Coronary artery (tissue), 2 donors: Measurements from ENCODE around the gene LRP3.

Experiments
- DNase-seq: peaks from one replicate; pipeline ENCODE4 v3.0.0-alpha.2; 2017; ENCODE audit warnings: low spot score
- H3K27ac ChIP-seq, 2 donors: fragments of 200-600 bp; sonication (generic); one replicate each; pipeline ENCODE4 v1.5.1; 2016 to 2019
- H3K4me3 ChIP-seq: fragments of 200-600 bp; sonication (generic); 2 replicates; pipeline ENCODE4 v1.5.1; 2016; ENCODE audit warnings: mild to moderate bottlenecking, moderate library complexity
- CTCF ChIP-seq: fragments of 200-600 bp; sonication (generic); IDR thresholded peaks from one replicate; pipeline ENCODE4 v1.5.1; 2019; ENCODE audit warnings: antibody characterized with exemption

LRP3 gene

GRCh38 chr19:33192010-33192409 lies 2.1 kb upstream of the LRP3 start:
- no peak for TF ChIP-seq CTCF
- Histone ChIP-seq H3K27ac (no peak overlapping the region), H3K4me3 (no peak overlapping the region)
- no peak for DNase-seq

DNA sequence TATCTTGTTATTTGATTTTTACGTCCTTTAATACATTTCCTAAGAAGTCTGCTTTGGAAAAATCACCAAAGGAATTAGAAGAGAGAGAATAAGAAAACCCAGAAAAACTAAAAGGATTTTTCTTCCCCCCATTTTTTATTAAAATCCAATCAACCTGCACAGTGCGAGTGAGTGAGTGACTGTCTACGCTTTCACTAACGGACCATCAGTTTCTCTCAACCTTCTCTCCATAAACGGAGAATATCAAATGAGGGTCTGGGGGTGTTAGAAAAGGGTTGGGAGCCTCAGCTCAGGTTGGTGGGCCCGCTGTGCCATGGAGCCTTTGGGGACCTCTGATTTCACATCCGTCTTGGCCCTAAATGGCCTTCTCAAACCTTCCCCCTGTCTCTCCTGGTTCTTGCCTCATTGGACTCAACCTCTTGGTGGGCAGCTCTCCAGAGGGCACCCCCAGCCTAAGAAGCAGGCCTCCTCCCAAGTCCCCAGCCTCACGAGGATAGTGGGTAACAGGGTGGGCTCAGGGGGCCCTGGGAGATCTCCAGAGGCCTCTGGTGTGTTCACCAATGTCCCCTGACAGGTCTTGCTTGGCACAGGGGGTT lies 763 bp upstream of the LRP3 start:
- Histone ChIP-seq H3K27ac (no peak overlapping the region), H3K4me3 (peak overlapping the region; percentile 75)
- no peak for TF ChIP-seq CTCF
- no peak for DNase-seq

GRCh38 chr19:33194532-33194885 lies 379 bp downstream of the LRP3 start:
- Histone ChIP-seq H3K4me3 (peak overlapping the region; percentile 75), H3K27ac (peak overlapping the region in 1 of 2 donors; percentile 68)
- DNase-seq: no peak
- TF ChIP-seq CTCF: no peak

GRCh38 chr19:33194886-33195644 lies 935 bp downstream of the LRP3 start:
- DNase-seq: no peak
- peak overlapping the region; percentile 75 for H3K4me3 ChIP-seq

GRCh38 chr19:33195645-33196347 lies 1.7 kb downstream of the LRP3 start:
- no peak for DNase-seq
- Histone ChIP-seq H3K4me3 (peak overlapping the region; percentile 75), H3K27ac (peak overlapping the region in 1 of 2 donors; percentile 68)
- no peak for TF ChIP-seq CTCF

More at GRCh38 chr19:33194886-33195644, 935 bp downstream of the LRP3 start:
- H3K27ac ChIP-seq: peak overlapping the region in 1 of 2 donors; percentile 68
- TF ChIP-seq CTCF: no peak

DNA sequence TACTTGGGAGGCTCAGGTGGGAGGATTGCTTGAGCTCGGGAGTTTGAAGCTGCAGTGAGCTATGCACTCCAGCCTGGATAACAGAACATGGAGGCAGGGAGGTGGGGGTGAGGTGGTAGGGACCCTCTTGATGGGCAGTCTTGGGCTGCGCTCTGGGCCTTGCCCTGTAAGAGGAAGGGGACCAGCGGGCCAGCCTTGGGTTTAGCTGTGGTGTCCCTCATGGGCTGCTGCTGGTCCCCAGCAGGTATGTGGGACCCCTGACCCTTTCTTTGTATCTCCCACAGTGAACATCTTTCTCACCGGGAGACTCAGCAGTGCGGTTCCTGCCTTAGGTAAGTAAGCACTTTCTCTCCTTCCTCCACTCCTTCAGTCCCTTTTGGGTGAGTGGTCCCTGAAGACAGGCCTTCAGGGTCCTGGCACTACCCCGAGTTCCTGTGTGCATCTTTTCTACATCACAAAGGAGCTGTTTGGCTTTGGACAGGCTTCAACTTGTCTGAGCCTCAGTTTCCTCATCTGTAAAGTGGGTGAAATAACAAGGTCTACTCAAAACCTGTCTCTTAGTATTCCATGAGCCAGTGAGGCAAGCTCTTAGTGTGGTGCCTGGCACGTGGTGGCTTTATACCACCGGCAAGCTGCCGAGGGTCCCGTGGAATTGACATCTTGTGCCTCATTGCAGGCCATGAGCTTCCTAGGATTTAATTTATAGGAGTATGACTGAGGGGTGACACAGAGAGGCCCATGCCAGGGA lies 2.5 kb downstream of the LRP3 start:
- no peak for DNase-seq
- TF ChIP-seq CTCF: no peak
- H3K27ac ChIP-seq: no peak overlapping the region
- H3K4me3 ChIP-seq: no peak overlapping the region
